Measurements from ENCODE around the gene LHX3. TPM values are rescaled to one million over a fixed set of nuclear protein-coding genes. Genes with fewer than 3 reads are reported as not detected.

Gene LHX3
- polyA plus RNA-seq, 1 of the 3 experiments (the other 2 are of a cell fraction), result not detected

GRCh38 chr9:136149853-136150252, 55.1 kb downstream of the LHX3 start:
- Histone ChIP-seq H3K9ac (no peak overlapping the region), H3K4me1 (ENCODE audit: control insufficient read depth in 1 of 2, insufficient read depth in 2 of 2, low read depth in 1 of 2, low read length in 1 of 2) (no peaks in the 10 kb centered on the region), H2AFZ (ENCODE audit: low read depth) (no peak overlapping the region), H4K20me1 (ENCODE audit: insufficient read depth) (no peaks in the 10 kb centered on the region), H3K27me3 (ENCODE audit: insufficient read depth) (peaks cover 25% of the 10 kb centered on the region), H3K9me3 (no peaks in the 10 kb centered on the region), H3K4me2 (no peak overlapping the region), H3K27ac (ENCODE audit: low read depth in 2 of 2, low read length in 1 of 2) (no peak overlapping the region), H3F3A (replicated peaks; ENCODE audit: insufficient read depth) (no peaks in the 10 kb centered on the region), H3K4me3 (ENCODE audit: low read depth in 2 of 2, low read length in 1 of 2) (no peak overlapping the region), H3K9me2 (no peaks in the 10 kb centered on the region), H3K36me3 (replicated peaks in 1 of 2; ENCODE audit: control insufficient read depth in 1 of 2, insufficient read depth in 2 of 2, low read length in 1 of 2) (no peaks in the 10 kb centered on the region), H3K79me2 (ENCODE audit: insufficient read depth) (no peaks in the 10 kb centered on the region)
- ChIA-PET CTCF (no interaction called here), POLR2A (no interaction called here)
- 75% methylated on average over 6 of the region's 9 CpGs for WGBS (ENCODE audit: low lambda C conversion rate)
- no peak for TF ChIP-seq REST (IDR thresholded peaks at IDR 0.05; ENCODE audit: low read depth, low read length)
- no peak for TF ChIP-seq IRF3 (IDR thresholded peaks at IDR 0.05; ENCODE audit: low read depth, low read length)
- TF ChIP-seq RXRA (IDR thresholded peaks at IDR 0.05; ENCODE audit: borderline replicate concordance, low read depth), result no peak
- TF ChIP-seq NRF1 (IDR thresholded peaks at IDR 0.05; ENCODE audit: low read depth, low read length), result no peak
- TF ChIP-seq SMC3 (IDR thresholded peaks at IDR 0.05; ENCODE audit: low read depth, low read length), result no peak
- TF ChIP-seq RAD21 (IDR thresholded peaks at IDR 0.05; ENCODE audit: low read length), result no peak
- TF ChIP-seq USF2 (IDR thresholded peaks at IDR 0.05; ENCODE audit: borderline replicate concordance, low read depth, low read length), result no peak
- TF ChIP-seq JUND (IDR thresholded peaks at IDR 0.05), result no peak
- no peak for TF ChIP-seq TEAD4 (IDR thresholded peaks at IDR 0.05; ENCODE audit: borderline replicate concordance, insufficient read depth)
- no peak for TF ChIP-seq MEF2A (IDR thresholded peaks at IDR 0.05; ENCODE audit: borderline replicate concordance, low read depth)
- no peak for TF ChIP-seq GABPA (IDR thresholded peaks at IDR 0.05; ENCODE audit: low read depth)
- TF ChIP-seq POLR2AphosphoS5 (IDR thresholded peaks at IDR 0.05; ENCODE audit: low read depth, low read length), result no peak
- no peak for DNase-seq

GRCh38 chr9:136149337-136149736, 55.6 kb downstream of the LHX3 start:
- H3K4me1 ChIP-seq (ENCODE audit: control insufficient read depth in 1 of 2, insufficient read depth in 2 of 2, low read depth in 1 of 2, low read length in 1 of 2), result no peaks in the 10 kb centered on the region
- no peak overlapping the region for H3K4me3 ChIP-seq (ENCODE audit: low read depth in 2 of 2, low read length in 1 of 2)
- H4K20me1 ChIP-seq (ENCODE audit: insufficient read depth), result no peaks in the 10 kb centered on the region
- H3K9me2 ChIP-seq, result no peaks in the 10 kb centered on the region
- H3K27me3 ChIP-seq (ENCODE audit: insufficient read depth), result peaks cover 27% of the 10 kb centered on the region; the same call in 1 of the 2 replicates
- no peak for DNase-seq
- H3K9me3 ChIP-seq, result no peaks in the 10 kb centered on the region
- TF ChIP-seq USF1 (IDR thresholded peaks at IDR 0.05; ENCODE audit: borderline replicate concordance, low read depth) (no peak), IRF3 (IDR thresholded peaks at IDR 0.05; ENCODE audit: low read depth, low read length) (no peak), NFIC (IDR thresholded peaks at IDR 0.05; ENCODE audit: borderline replicate concordance) (no peak), FOXJ3 (CRISPR knock-in tag; IDR thresholded peaks at IDR 0.05) (no peak), POLR2AphosphoS5 (IDR thresholded peaks at IDR 0.05; ENCODE audit: low read depth, low read length) (no peak), CHD2 (IDR thresholded peaks at IDR 0.05; ENCODE audit: low read length, partially characterized antibody) (no peak), ELF1 (IDR thresholded peaks at IDR 0.05) (no peak), TEAD4 (IDR thresholded peaks at IDR 0.05; ENCODE audit: borderline replicate concordance, insufficient read depth) (no peak), GATA2 (CRISPR knock-in tag; IDR thresholded peaks at IDR 0.05) (no peak), SMC3 (IDR thresholded peaks at IDR 0.05; ENCODE audit: low read depth, low read length) (no peak), TAF1 (IDR thresholded peaks at IDR 0.05; ENCODE audit: borderline replicate concordance, low read depth, low read length) (no peak)
- TF ChIP-seq, protein P1, sequence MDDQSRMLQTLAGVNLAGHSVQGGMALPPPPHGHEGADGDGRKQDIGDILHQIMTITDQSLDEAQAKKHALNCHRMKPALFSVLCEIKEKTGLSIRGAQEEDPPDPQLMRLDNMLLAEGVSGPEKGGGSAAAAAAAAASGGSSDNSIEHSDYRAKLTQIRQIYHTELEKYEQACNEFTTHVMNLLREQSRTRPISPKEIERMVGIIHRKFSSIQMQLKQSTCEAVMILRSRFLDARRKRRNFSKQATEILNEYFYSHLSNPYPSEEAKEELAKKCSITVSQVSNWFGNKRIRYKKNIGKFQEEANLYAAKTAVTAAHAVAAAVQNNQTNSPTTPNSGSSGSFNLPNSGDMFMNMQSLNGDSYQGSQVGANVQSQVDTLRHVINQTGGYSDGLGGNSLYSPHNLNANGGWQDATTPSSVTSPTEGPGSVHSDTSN (IDR thresholded peaks at IDR 0.05), result no peak
- H3K36me3 ChIP-seq (replicated peaks in 1 of 2; ENCODE audit: control insufficient read depth in 1 of 2, insufficient read depth in 2 of 2, low read length in 1 of 2), result no peaks in the 10 kb centered on the region
- H2AFZ ChIP-seq (ENCODE audit: low read depth), result no peak overlapping the region
- H3K79me2 ChIP-seq (ENCODE audit: insufficient read depth), result no peaks in the 10 kb centered on the region
- H3K9ac ChIP-seq, result no peak overlapping the region
- WGBS (ENCODE audit: low lambda C conversion rate), result 80% methylated on average over 6 of the region's 12 CpGs
- no peaks in the 10 kb centered on the region for H3F3A ChIP-seq (replicated peaks; ENCODE audit: insufficient read depth)
- ChIA-PET POLR2A (no interaction called here), CTCF (interaction anchor here (1.0 to 1.6 kb wide), 3 partner anchors 11 to 135 kb away, joined by 4 to 6 read pairs (median 5); no protein-coding TSS in a partner anchor)
- H3K4me2 ChIP-seq, result no peak overlapping the region
- H3K27ac ChIP-seq (ENCODE audit: low read depth in 2 of 2, low read length in 1 of 2), result no peak overlapping the region
